Muscle layer of colon (tissue), 2 donors: ENCODE results near the gene THAP3.
"Not testable (repeated sequence)": the region's sequence is repeated elsewhere in the genome, so short reads cannot be mapped to it uniquely, and the experiment has no call there.

Source experiments
- H3K27ac ChIP-seq: one replicate; pipeline ENCODE4 v1.7.0; 2013; ENCODE audit warnings: low read depth, mild to moderate bottlenecking, low read length, moderate library complexity
- H3K27me3 ChIP-seq, 2 donors: one replicate each; pipeline ENCODE4 v1.7.0; 2013; ENCODE audit warnings: low read length in 2 of 2, mild to moderate bottlenecking in 2 of 2; ENCODE audit not compliant: insufficient read depth in 2 of 2, control insufficient read depth in 1 of 2
- H3K36me3 ChIP-seq: one replicate; pipeline ENCODE4 v1.7.0; 2013; ENCODE audit warnings: mild to moderate bottlenecking, low read length; ENCODE audit not compliant: insufficient read depth
- H3K4me1 ChIP-seq: one replicate; pipeline ENCODE4 v1.7.0; 2013; ENCODE audit warnings: mild to moderate bottlenecking, low read length; ENCODE audit not compliant: insufficient read depth
- H3K4me3 ChIP-seq, 2 donors: one replicate each; pipeline ENCODE4 v1.7.0; 2013; ENCODE audit warnings: low read length in 2 of 2, low read depth in 1 of 2, mild to moderate bottlenecking in 1 of 2, moderate library complexity in 1 of 2
- H3K9ac ChIP-seq: one replicate; pipeline ENCODE4 v1.7.0; 2013; ENCODE audit warnings: low read length
- H3K9me3 ChIP-seq: one replicate; pipeline ENCODE4 v1.7.0; 2013; ENCODE audit warnings: mild to moderate bottlenecking, low read length
- donor health status: abdominal sarcoma.
- donor health status: Adenocarcinoma of cecum.

THAP3 gene

DNA sequence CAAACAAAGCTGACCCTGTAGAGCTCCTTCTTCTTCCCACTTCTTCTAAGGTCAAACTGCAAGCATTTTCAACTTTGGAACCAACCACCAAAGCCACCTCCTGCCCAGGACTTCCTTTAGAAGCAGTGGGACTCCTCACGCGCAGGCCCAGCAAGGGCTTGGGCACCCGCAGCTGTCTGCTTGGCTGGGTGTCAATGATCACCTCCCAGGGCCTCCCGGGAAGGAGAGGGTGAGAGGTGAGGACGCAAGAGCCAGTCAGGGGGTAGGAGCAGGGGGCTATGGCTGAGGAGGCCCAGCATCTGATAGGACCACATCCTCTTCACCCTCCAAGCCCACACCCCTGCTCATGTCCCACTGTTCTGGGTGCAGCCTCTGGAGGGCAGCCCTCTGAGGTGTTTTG, 32.2 kb upstream of the THAP3 start:
- no peaks in the 10 kb centered on the region for H3K9me3 ChIP-seq
- H3K4me3 ChIP-seq, result no peak overlapping the region
- H3K27me3 ChIP-seq, result no peaks in the 10 kb centered on the region
- no peak overlapping the region for H3K9ac ChIP-seq
- peaks cover 94% of the 10 kb centered on the region for H3K36me3 ChIP-seq
- H3K4me1 ChIP-seq, result peaks cover 25% of the 10 kb centered on the region
- H3K27ac ChIP-seq, result no peak overlapping the region

DNA sequence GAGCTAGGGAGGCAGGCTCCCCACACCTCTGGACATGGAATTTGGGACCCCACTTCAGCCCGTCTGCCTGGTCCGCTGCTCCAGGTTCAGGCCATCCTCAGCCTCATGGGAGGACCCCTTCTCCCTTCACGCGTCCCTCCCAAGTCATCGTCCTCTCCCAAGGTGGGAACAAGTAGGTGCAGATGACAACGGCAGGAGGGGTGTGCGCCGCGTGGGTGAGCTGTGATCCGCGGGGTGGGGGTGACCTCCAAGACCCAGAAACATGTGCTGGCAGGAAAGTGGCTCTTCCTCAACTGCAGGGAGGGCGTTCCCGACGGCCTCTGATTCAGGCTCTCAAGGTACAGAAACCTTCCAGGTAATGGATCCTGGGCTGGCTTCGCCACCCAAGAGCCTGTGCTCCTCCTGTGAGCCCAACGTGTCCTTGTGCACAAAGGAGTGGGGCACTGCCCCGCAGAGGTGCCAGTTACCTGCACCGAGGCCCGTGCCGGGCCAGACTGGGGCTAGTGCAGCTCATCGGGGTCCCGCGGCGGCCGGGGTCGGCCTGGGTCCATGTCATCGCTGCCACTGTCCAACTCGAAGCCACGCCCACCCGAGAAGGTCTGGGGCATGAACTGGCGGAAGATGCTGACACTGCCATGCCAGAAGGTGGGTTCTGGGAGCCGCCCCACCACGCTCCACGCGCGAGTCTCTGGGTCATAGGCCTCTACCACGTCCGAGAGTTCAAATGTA, 31.6 kb upstream of the THAP3 start:
- Histone ChIP-seq H3K4me1 (peaks cover 25% of the 10 kb centered on the region), H3K27ac (no peak overlapping the region), H3K9ac (no peak overlapping the region), H3K27me3 (no peaks in the 10 kb centered on the region), H3K9me3 (no peaks in the 10 kb centered on the region), H3K36me3 (peaks cover 94% of the 10 kb centered on the region), H3K4me3 (no peak overlapping the region)

DNA sequence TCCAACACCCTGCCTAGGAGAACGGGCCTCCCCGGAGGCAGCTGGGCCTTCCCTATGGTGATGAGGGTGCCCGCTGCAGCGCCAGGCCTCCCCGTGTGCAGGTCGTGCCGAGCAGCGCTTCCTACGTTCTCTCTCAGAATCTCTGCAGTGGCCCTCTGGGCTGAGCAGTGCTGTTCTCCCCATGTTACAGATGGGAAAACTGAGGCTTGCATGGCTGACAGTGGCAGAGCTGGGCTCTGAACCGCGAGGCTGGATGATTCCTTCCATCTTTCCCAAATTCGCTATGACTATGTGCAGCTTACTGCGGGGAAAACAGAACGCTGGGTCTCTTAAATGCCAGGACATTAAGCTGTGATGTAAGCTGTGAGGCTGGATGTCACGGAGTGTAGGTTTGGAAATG, 30.9 kb upstream of the THAP3 start:
- Histone ChIP-seq H3K9me3 (no peaks in the 10 kb centered on the region), H3K4me1 (peaks cover 30% of the 10 kb centered on the region), H3K4me3 (no peak overlapping the region), H3K27me3 (no peaks in the 10 kb centered on the region), H3K9ac (no peak overlapping the region), H3K27ac (no peak overlapping the region), H3K36me3 (peaks cover 93% of the 10 kb centered on the region)

DNA sequence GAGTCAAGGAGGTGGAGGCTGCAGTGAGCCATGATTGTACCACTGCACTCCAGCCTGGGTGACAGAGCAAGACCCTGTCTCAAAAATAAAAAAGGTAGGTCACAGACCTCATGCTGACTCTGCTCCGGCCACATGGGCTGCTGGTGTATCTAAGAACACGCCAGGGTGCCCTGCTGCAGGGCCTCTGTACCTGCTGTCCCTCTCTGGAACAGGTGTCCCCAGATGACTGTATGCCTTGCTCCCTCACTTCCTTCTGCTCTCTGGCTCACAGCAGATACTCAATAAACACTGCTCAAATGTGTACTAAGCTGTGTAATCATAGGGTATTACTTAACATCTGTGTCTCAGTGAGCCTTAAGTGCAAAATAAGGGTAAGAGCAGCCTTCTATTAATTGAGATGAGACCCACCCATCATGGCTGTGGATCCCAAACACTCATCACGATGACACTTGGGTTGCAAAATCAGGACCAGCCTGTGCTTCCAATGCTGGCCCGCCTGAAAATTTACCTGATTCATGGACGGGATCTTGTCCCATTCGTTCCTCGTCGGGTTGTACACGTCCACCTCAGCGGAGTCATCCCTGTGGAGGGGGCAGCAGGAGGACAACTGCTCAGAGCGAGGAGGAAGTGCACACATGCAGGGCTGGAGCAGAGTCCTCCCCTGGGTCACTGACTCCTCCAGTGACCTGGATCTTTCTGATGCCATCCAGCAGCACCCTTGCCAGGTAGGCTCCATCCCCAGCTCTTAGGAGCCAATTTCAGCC, 29.5 kb upstream of the THAP3 start:
- no peak overlapping the region for H3K4me3 ChIP-seq
- H3K27ac ChIP-seq, result no peak overlapping the region
- no peaks in the 10 kb centered on the region for H3K27me3 ChIP-seq
- peaks cover 88% of the 10 kb centered on the region for H3K36me3 ChIP-seq
- H3K9me3 ChIP-seq, result no peaks in the 10 kb centered on the region
- peaks cover 39% of the 10 kb centered on the region for H3K4me1 ChIP-seq
- H3K9ac ChIP-seq, result no peak overlapping the region

GRCh38 chr1:6596351-6596750, 28.3 kb upstream of the THAP3 start:
- Histone ChIP-seq H3K36me3 (peaks cover 80% of the 10 kb centered on the region), H3K9ac (no peak overlapping the region), H3K27ac (peak overlapping the region; percentile 12), H3K4me3 (peak overlapping the region; percentile 15 to 16), H3K27me3 (no peaks in the 10 kb centered on the region), H3K9me3 (no peaks in the 10 kb centered on the region), H3K4me1 (peaks cover 39% of the 10 kb centered on the region)

DNA sequence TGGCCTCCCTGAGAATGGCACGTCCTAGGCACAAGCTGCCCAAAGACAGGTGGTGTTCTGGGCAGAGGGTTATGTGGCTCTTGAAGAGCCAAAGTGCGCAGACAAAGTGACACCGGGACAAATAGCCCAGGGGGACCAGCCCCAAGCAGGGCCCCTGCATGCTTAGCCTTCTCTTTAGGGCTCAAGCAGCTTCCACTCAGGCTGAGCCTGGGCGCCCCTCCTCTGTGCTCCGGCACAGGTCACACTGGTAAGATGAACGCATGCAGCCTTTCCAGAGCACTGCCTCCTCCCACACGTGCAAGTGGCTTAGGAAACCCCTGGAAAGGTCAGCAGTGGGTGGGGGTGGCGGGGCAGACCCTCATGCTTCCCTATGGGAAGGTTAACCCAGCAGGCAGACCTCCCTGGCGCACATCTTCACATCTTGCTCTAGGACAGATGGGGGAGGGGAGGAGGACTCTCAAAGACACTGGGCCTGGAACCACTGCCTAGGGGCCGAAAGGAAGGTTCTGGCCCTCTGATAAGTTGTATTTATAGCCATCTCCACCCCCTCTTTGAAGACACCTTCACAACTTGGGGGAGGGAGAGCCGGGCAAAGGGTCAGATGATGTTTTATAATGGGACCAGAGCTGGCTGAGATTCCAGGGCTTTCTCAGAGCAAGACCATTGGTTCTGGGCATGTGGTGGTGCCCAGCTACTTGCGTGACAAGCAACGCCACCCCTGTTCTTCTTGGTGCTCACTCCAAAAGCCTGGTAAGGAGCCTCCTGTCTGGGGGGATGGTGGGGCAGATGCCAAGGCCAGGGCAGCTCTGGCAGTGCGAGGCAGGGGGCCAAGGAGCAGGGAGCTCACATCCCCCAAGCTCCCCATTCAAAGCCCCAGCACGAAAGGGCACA, 27.5 kb upstream of the THAP3 start:
- peaks cover 39% of the 10 kb centered on the region for H3K4me1 ChIP-seq
- H3K27me3 ChIP-seq, result no peaks in the 10 kb centered on the region
- peak overlapping the region; percentile 15 to 16 for H3K4me3 ChIP-seq
- H3K27ac ChIP-seq, result peak overlapping the region; percentile 27
- peaks cover 73% of the 10 kb centered on the region for H3K36me3 ChIP-seq
- H3K9me3 ChIP-seq, result no peaks in the 10 kb centered on the region
- no peak overlapping the region for H3K9ac ChIP-seq

- no peak overlapping the region for H3K9ac ChIP-seq
- H3K9me3 ChIP-seq, result no peaks in the 10 kb centered on the region
- H3K36me3 ChIP-seq, result peaks cover 67% of the 10 kb centered on the region
- no peaks in the 10 kb centered on the region for H3K27me3 ChIP-seq
- no peak overlapping the region for H3K4me3 ChIP-seq
- H3K27ac ChIP-seq, result no peak overlapping the region
- H3K4me1 ChIP-seq, result peaks cover 39% of the 10 kb centered on the region
These were observed 26.9 kb upstream of the THAP3 start for GRCh38 chr1:6597777-6598131.

DNA sequence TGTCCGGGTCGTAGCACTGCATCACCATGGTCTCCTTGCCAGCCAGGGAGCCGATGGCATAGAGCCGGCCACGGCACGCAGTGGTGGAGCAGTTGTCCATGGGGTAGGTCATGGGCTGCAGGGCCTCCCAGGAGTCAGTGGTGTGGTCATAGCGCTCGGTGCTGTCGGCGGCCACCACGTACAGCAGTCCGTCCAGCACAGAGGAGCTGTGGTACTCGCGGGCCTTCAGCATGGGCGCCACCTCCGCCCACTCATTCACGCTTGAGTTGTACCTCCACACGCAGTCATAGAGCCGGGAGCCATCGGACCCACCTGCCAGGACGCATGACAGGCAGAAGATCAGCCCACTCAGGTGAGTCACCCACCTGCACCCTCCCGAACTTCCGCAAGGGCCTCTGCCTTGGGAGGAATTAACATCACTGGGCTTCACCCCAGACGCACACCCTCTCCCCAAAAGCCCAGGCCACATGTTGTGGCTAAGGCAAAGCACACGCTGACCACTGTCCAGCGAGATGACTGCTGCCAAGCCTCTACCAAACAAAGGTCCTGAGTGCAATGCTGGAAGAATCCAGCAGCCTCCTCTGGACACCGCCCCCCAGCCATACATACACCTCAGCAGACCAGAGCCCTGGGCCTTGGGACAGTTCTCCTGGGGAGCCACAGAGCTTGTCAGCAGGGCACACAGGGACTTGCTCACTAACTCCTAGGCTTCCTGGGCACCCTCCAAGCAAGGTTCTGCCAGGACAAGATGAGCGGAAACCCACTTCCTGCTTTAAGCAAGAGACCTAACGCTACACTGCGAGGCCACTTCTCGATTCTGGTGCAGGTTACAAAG, 25.3 kb upstream of the THAP3 start:
- peak overlapping the region in 1 of 2 donors; percentile 100 for H3K4me3 ChIP-seq
- H3K27me3 ChIP-seq, result no peaks in the 10 kb centered on the region
- peak overlapping the region; percentile 68 for H3K9ac ChIP-seq
- peaks cover 50% of the 10 kb centered on the region for H3K4me1 ChIP-seq
- no peaks in the 10 kb centered on the region for H3K9me3 ChIP-seq
- H3K27ac ChIP-seq, result no peak overlapping the region
- peaks cover 51% of the 10 kb centered on the region for H3K36me3 ChIP-seq

- Histone ChIP-seq H3K36me3 (peaks cover 44% of the 10 kb centered on the region), H3K4me1 (peaks cover 56% of the 10 kb centered on the region), H3K27ac (peak overlapping the region; percentile 99), H3K9ac (peak overlapping the region; percentile 92), H3K4me3 (peak overlapping the region; percentile 96 to 100)
- not testable (repeated sequence) for H3K9me3 ChIP-seq, H3K27me3 ChIP-seq
These were observed 24.7 kb upstream of the THAP3 start for GRCh38 chr1:6599991-6600390.

DNA sequence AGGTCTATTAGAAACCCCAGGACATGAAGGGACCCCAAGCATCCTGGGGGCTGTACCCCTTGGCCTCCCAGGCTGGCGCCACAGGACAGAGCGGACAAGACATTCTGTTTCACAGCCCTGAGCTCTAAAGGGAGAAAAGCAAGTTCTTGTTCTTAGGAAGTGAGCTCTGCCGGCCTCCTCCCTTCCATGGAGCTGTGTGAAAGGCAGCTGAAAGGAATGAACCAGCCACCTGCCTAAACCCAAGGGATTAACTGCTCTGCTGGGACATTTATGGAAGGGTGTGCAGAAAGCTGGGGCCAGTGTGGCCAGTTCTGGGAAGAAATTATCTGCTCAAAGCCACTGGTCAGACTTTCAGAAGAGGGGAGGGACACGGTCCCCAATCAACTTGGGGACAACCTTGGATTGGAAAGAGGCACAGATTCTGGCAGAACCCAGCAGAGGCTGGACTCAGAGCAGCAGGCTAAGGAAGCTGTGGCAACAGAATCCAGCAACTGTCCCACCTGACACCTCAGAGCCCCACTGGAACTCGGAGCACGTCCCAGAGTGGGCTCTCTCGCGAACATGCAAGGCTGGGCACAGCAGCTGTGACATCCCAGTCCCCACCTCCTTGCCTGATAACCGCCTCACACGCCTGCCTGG, 24.1 kb upstream of the THAP3 start:
- Histone ChIP-seq H3K9me3 (no peaks in the 10 kb centered on the region), H3K4me1 (peaks cover 61% of the 10 kb centered on the region), H3K9ac (peak overlapping the region; percentile 92), H3K36me3 (peaks cover 39% of the 10 kb centered on the region), H3K4me3 (peak overlapping the region; percentile 96 to 100), H3K27ac (peak overlapping the region; percentile 99), H3K27me3 (no peaks in the 10 kb centered on the region)
